Measurements from ENCODE around the gene APLN. TPM values are rescaled to one million over a fixed set of nuclear protein-coding genes. Genes with fewer than 3 reads are reported as not detected.

Gene APLN
- total RNA-seq, 1 donor from 2014 or later: 0.29 TPM

GRCh38 chrX:129693354-129693753 lies 38.6 kb upstream of the APLN start:
- TF ChIP-seq CTCF (IDR thresholded peaks at IDR 0.05; ENCODE audit: unreplicated experiment): no peak
- Mint-ChIP-seq H3K4me3 (no peak overlapping the region), H3K27ac (no peak overlapping the region), H3K27me3 (ENCODE audit: low read depth) (peaks cover 5% of the 10 kb centered on the region), H3K4me1 (no peaks in the 10 kb centered on the region), H3K9me3 (peaks cover 9% of the 10 kb centered on the region), H3K36me3 (no peaks in the 10 kb centered on the region)
- DNase-seq (ENCODE audit: low spot score in 2 of 2, unreplicated experiment in 2 of 2): no peak

DNA sequence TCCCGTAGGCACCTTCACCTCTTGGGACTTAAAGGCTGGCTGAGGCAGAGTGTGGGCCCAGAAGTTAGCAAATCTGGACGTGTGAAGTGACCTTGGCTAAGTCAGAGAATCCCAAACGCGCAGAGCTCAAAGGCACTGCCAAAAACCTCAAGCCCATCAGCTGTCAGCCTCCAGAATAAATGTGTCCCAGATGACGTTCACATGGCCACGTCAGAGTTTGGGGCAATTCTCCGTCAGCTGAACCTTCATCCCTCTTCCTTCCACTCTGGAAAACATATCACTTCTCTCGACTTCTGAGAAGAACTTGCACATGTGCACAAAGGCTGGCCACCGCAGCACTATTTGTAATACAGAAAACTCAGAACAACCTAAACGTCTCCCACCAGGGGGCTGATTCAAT lies 35.7 kb upstream of the APLN start:
- H3K36me3 Mint-ChIP-seq: no peaks in the 10 kb centered on the region
- no peak for DNase-seq (ENCODE audit: low spot score in 2 of 2, unreplicated experiment in 2 of 2)
- no peak for TF ChIP-seq CTCF (IDR thresholded peaks at IDR 0.05; ENCODE audit: unreplicated experiment)
- H3K9me3 Mint-ChIP-seq: peaks cover 9% of the 10 kb centered on the region
- H3K27me3 Mint-ChIP-seq (ENCODE audit: low read depth): no peaks in the 10 kb centered on the region
- H3K4me1 Mint-ChIP-seq: peaks cover 2% of the 10 kb centered on the region
- H3K27ac Mint-ChIP-seq: no peak overlapping the region
- no peak overlapping the region for H3K4me3 Mint-ChIP-seq

GRCh38 chrX:129689796-129690195 lies 35.0 kb upstream of the APLN start:
- Mint-ChIP-seq H3K27ac (no peak overlapping the region), H3K9me3 (peaks cover 5% of the 10 kb centered on the region), H3K4me3 (no peak overlapping the region), H3K27me3 (ENCODE audit: low read depth) (no peaks in the 10 kb centered on the region), H3K36me3 (no peaks in the 10 kb centered on the region), H3K4me1 (peaks cover 2% of the 10 kb centered on the region)
- no peak for TF ChIP-seq CTCF (IDR thresholded peaks at IDR 0.05; ENCODE audit: unreplicated experiment)
- no peak for DNase-seq (ENCODE audit: low spot score in 2 of 2, unreplicated experiment in 2 of 2)

DNA sequence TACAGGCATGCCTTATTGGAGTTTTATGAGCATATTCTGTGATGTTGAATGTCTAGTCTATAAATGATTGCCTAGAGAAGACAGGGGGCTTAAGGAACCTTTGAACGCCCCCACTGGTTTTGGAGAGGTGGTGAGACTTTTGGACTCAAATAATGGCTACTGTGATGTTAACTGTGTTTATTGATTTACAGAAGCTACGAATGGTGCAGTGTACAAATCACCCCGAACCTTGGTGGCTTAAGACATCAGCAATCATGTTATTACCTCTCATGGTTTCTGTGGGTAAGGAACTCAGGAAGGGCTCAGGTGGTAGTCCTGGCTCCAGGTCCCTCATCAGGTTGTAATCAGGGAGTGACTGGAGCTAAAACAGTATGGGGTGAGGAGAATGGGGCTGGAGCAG lies 33.3 kb upstream of the APLN start:
- no peak overlapping the region for H3K4me3 Mint-ChIP-seq
- H3K9me3 Mint-ChIP-seq: peaks cover 8% of the 10 kb centered on the region
- no peaks in the 10 kb centered on the region for H3K27me3 Mint-ChIP-seq (ENCODE audit: low read depth)
- TF ChIP-seq CTCF (IDR thresholded peaks at IDR 0.05; ENCODE audit: unreplicated experiment): no peak
- H3K4me1 Mint-ChIP-seq: peaks cover 5% of the 10 kb centered on the region
- H3K36me3 Mint-ChIP-seq: no peaks in the 10 kb centered on the region
- H3K27ac Mint-ChIP-seq: no peak overlapping the region
- DNase-seq (ENCODE audit: low spot score in 2 of 2, unreplicated experiment in 2 of 2): no peak

- Mint-ChIP-seq H3K27ac (no peak overlapping the region), H3K4me3 (no peak overlapping the region), H3K4me1 (peaks cover 5% of the 10 kb centered on the region), H3K36me3 (no peaks in the 10 kb centered on the region), H3K27me3 (ENCODE audit: low read depth) (no peaks in the 10 kb centered on the region), H3K9me3 (peaks cover 8% of the 10 kb centered on the region)
- no peak for TF ChIP-seq CTCF (IDR thresholded peaks at IDR 0.05; ENCODE audit: unreplicated experiment)
- DNase-seq (ENCODE audit: low spot score in 2 of 2, unreplicated experiment in 2 of 2): no peak
Observed at GRCh38 chrX:129686422-129686948, 31.7 kb upstream of the APLN start.

DNA sequence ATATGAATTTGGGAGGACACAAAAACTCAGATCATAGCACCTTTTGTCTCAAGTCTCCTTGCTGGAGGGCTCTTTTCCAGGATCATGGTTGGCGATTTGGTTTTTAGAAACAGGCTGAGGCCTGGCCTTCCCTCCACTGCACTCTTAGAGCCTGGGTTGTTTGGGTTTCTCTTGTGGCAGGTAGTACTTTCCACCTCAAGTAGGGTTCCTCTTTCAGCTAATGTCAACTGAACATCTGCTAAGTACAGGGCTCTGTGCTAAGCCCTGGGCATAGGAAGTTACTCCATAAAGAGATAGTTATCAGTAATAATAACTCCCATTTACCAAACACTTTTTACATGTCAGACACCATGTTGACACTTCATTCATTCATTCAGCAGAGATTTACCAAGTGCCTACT lies 28.2 kb upstream of the APLN start:
- no peak for TF ChIP-seq CTCF (IDR thresholded peaks at IDR 0.05; ENCODE audit: unreplicated experiment)
- H3K4me3 Mint-ChIP-seq: no peak overlapping the region
- no peaks in the 10 kb centered on the region for H3K36me3 Mint-ChIP-seq
- DNase-seq (ENCODE audit: low spot score in 2 of 2, unreplicated experiment in 2 of 2): no peak
- H3K9me3 Mint-ChIP-seq: peaks cover 8% of the 10 kb centered on the region
- no peaks in the 10 kb centered on the region for H3K27me3 Mint-ChIP-seq (ENCODE audit: low read depth)
- no peak overlapping the region for H3K27ac Mint-ChIP-seq
- peaks cover 5% of the 10 kb centered on the region for H3K4me1 Mint-ChIP-seq
